Measurements from ENCODE around the gene HMBS.
"Not testable (repeated sequence)": the region's sequence is repeated elsewhere in the genome, so short reads cannot be mapped to it uniquely, and the experiment has no call there.

HMBS gene

DNA sequence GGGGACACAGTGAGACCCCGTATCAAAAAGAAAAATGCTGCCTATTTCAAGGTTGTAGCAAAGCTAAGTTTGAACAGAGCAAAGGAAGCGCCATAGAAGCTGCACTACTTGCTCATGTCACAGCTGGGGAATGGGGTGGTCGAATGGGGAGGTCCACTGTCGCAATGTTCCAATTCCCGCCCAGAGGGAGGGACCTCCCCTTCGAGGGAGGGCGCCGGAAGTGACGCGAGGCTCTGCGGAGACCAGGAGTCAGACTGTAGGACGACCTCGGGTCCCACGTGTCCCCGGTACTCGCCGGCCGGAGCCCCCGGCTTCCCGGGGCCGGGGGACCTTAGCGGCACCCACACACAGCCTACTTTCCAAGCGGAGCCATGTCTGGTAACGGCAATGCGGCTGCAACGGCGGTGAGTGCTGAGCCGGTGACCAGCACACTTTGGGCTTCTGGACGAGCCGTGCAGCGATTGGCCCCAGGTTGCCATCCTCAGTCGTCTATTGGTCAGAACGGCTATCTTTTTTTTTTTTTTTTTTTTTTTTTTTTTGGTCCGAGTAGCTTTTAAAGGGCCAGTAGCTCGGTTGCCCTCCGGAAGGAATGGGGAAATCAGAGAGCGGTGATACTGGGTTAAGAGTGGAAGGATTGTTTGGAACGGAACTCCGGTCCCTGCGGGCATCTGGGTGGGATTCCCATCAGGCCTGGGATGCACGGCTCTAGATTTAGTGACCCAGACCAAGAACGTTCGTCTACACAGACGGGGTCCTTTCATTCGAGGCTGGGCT is at the start of gene HMBS:
TSS of gene HMBS (plus strand) at position 219 of the 774 bp plus-strand sequence. CDS start at position 372, 153 bp downstream.
- peak; percentile 82 for DNase-seq

DNA sequence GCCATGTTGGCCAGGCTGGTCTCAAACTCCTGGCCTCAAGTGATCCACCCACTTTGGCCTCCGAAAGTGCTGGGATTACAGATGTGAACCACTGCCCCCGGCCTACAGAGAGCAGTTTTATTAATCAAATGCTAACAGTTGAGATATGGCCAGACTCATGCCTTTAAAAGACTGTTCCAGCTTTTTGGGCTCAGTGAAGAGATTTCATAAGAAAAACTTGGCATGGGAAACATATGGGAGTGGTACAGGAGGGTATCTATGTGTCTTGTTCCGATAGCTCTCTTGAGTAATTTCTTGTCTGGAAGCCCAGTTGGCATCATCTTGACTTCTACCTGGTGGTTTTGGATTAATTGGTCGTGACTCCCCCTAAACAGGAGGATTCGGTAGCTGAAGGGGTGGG is 45.8 kb upstream of the HMBS start:
- DNase-seq = no peak

DNA sequence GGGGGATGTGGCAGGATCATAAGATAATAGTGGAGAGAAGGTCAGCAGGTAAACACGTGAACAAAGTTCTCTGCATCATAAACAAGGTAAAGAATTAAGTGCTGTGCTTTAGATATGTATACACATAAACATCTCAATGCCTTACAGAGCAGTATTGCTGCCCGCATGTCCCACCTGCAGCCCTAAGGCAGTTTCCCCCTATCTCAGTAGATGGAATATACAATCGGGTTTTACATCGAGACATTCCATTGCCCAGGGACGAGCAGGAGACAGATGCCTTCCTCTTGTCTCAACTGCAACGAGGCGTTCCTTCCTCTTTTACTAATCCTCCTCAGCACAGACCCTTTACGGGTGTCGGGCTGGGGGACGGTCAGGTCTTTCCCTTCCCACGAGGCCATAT is 45.2 kb upstream of the HMBS start:
- not testable (repeated sequence) for DNase-seq

DNA sequence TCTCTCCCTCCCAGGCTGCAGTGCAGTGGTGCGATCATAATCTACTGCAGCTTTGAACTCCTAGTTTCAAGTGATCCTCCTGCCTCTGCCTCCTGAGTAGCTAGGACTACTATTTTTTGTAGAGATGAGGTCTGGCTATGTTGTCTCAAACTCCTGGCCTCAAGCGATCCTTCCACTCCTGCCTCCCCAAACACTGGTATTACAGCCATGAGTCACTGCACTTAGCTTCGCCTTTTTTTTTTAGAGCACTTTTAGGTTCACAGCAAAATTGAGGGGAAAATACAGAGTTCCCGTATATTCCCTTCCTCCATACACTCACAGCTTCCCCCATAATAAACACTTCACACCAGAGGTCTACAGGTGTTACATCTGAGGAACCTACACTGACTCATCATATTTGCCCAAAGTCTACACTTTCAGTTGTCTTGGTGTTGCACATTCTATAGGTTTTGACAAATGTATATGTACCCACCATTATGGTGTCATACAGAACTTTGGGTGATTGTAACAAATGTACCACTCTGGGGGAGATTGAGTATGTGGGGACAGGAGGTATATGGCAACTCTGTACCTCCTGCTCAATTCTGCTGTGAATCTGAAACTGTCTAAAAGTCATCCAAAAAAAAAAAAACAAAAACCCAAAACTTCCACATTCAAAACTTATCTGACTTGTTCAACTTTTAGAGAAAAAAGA is 42.7 kb upstream of the HMBS start:
- no peak for DNase-seq

DNA sequence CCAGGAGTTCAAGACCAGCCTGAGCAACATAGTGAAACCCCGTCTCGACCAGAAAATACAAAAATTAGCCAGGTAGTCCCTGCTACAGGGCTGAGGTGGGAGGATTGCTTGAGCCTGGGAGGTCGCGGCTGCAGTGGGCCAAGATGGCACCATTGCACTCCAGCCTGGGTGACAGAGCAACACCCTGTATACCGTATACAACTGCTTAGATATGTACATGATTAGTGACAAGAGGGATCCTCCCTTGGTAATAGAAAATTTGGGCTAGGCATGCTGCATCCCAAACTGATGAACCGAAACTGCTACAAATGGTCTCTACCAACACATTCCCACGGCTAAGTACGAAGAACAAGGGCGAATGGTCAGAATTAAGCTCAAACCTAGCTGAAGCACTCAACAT is 41.8 kb upstream of the HMBS start:
- no peak for DNase-seq

DNA sequence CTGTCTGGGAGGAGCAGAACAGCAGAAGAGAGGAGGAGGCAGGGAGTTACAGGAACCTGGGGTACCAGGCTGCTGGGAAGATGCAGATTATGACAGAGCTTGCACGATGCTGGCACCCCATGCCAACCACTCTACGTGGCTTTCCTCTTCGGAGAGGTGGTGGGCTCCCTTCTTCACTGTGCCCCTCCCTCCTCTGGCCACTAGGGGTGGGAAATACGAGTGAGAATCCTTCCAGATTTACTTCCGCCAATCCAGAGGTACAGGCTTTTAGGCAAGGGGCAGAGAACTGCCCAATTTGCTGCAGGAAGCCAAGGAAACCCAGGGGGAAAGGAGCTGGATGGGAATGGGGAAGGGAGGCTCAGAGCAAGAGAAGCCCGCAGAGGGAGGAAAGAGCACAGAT is 40.0 kb upstream of the HMBS start:
- no peak for DNase-seq

DNA sequence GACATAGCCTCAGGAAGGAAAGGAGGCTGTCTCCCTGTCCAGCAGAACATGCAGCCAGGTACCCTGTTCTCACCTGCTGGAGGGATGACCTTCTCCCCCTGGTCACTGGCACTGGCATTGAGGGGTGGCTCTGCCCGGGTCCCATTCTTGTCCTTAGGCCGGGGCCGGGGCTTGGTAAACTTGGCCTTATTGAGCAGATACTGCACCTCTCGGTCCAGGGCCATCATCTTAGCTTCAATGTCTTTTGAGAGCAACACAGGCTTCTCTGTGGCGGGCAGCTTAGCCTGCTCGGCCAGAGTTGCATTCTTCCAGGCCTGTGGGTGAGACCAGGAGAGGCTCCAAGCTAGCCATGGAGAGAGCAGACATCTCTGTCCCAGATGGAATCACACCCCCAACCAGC is 38.2 kb upstream of the HMBS start:
- no peak for DNase-seq

DNA sequence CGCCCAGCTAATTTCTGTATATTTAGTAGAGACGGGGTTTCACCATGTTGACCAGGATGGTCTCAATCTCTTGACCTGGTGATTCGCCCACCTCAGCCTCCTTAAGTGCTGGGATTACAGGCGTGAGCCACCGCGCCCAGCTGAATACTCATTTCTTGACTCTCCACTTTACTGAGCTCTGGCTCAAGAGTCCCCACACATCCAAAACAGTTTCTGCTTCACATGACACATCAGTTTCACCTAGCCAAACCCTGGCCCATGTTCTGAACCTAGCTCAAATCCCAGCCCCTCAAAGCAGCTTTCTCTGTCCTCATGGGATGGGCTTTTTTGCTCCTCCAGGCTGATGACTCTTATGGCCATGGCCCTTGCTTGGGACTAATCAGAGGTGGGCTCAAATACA is 37.5 kb upstream of the HMBS start:
- no peak for DNase-seq

DNA sequence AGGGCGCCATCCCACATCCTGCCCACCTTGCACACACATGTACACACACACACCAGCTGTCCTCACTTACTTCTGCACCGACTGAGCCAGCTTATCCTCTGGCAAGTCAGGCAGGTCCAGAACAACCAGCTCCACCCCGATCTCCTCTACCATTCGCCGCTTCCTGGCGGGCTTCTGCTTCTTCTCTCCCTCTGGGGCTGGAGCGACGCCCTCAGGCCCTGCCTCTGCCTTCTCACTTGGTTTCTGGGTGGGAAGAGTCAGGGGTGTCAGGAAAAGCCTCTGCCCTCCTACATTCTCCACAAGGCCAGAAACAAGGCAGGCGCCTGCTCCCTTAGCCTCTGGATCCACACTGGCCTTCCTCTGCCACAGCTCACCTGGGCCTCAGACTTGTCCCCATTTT is 36.0 kb upstream of the HMBS start:
- DNase-seq = no peak

DNA sequence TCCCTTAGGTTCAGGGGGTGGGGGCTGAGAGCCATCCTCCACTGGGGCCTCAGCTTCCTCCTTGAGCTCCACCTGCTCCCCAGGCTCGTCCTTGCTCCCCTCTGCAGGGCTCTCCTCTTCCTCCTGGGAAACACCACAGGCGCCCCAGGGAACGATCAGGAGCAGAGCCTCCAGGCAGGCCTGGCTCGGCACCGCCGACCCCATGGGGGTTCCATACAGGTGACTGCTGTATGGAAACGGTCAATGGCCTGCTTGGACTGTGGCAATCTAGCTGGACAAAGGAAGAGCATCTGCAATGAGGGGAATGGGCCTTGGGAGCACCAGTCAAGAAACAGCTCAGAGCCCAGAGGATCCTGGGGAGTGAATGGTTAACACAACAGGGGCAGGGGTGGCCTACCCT is 35.6 kb upstream of the HMBS start:
- no peak for DNase-seq

DNA sequence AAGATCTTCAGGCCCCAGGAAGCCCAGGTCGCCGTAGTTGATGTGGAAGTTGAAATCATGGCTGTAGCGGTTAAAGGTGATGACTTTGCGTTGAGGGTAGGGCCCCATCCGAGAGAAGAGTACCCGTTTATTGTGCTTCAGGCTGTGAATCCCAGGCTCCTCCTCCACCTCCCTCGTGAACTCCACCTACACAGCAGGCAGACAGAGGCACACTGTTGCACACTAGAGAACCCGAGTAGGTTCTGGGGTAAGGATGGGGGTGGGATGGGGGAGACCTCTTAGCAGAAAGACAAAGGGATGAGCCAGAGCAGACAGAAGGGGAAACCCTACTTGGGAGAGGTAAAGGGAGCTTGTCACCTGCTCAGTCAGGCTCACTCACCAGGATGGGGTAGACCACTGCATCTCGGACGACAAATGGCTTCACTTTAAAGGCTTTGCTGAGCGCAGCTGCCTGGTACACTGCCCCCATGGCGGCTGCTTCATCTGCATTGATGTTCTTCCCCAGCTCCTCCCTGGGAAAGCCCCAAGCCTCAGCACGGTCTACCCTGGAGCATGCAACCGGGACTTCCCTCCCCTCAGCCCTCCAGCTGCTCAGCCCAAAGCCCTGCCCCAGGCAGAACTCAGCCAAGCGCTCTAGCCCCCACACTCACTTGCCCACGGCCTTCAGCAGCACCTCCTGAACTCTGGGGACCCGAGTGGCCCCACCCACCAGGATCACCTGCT is 33.1 kb upstream of the HMBS start:
- DNase-seq = no peak

DNA sequence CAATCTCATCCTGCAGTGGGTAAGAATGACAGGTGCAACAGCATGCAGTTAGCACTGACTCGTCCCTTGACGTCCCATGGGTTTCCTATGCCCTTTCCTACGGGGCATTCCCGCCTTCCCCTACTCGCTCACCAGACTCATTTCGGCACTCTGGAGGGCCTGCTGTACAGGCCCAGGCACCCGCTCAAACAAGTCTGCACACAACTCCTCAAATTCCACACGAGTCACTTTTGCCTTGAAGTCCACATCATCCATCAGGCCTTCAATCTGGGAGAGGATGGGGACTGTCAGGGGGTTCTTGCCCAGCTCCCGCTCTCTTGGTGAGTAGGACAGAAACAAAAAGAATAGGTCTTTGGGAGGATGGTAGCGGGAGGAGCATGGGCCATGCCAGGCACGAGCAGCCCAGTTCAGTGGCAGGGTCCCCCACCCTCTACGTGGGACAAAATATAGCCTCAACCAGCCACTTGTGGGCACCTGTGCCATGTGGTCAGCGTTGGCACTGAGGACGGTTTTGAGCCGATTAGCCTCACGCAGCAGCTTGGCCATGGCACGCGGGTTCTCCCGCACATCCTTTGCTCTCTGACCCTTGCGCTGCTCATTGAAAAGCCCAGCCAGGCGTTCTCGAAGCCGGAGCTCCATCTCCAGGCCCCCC is 32.4 kb upstream of the HMBS start:
- DNase-seq = no peak

DNA sequence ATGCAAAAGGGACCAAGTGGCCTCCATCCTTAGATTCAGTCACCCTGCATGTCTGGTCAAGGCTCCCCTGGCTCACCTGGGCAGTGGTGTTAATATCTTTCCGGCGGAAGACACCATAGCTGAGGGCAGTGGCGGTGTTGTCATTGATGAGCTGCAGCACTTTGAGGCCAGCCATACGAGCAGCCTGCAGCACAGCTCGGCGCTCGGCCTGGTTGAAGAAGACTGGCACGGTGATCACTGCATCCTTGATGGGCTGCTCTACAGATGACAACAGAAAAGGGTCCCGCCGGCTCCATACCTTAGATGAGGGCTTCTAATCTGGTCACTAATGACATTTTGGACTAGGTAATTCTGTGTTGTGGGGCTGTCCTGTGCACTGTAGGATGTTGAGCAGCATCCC is 30.3 kb upstream of the HMBS start:
- no peak for DNase-seq

DNA sequence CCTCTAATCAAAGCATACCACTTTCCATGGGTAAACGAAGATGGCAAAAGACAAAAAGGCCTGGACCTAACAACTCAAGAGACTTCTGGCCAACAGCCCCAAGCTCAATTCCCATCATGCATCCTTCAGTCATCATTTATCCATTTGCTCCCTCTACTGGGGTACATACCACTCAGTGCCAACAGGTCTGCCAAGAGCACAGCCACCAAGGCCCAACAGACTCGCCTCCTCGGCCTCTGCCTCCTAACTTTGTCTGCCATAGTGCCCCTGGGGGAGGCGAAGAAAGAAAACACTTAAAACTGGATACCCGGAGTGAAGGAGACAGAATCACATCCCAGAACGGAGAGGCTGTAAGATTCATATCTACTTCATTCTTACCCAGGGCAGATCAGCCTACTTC is 28.8 kb upstream of the HMBS start:
- DNase-seq = no peak

DNA sequence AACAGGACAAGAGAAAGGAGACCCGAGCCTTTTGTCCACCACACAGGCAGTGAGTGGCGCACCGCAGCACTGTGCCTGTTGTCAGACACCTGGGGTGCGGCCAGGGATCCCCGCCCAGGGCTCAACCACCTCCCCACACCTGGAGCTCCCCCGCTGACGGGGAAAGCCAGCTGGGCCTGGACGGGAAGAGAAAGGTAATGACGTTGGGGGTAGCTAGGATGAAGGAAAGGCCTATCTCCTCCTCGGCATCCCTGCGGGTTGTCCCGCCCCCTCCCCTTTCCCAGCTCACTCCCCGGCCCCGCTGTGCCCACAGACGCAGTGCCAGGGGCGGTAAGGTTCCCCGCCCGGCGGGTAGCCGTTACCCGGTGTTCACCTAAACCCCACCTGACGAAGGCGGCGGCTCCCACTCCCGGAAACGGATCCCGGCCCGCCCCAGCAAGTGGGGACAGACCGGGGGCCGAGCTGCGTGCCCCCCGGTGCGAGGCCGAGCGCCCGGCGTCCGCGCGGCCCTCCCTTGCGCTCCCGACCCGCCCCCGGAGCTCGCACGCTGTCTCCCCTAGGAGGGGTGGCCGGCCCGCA is 28.2 kb upstream of the HMBS start:
- no peak for DNase-seq

DNA sequence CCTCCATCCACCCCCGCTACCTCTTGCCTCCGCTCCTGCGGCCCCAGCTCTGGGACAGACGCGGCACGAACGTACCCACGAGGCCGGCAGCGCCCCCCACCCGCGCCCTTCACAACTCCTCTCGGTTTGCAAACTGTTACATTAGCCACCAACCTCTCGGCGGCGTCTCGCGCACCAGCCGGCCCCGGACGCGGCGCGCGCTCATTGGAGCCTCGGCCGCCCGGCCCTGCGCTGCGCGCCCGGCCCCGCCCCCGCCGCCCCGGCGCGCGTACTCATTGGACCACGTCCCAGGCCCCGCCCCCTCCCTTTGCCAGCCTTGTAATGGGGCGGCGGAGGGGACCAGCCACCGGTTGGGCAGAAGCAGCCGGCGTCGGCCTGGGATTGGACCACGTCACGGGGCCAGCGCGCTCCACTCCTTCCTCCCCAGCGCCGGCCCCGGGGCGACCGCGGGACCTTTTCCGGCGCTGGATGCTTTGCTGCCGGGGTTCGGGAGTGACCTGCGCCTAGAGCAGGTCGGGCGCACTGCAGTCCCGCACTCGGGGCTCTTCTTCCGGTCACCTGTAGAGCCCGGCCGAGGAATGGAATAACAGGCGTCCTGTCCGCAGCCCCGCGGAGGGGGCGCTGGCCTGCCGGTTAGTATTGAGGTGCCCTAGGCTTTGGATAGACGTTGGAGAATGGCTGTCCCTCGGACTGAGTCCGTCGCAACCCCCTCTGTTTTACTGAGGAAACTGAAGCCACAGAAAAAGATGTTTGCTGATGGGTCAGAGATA is 27.5 kb upstream of the HMBS start, which contains the start of gene HYOU1:
TSS of gene HYOU1 (minus strand) at position 206 of the 770 bp plus-strand sequence. CDS start 1,045 bp downstream, outside the sequence.
- peak; percentile 72 for DNase-seq

DNA sequence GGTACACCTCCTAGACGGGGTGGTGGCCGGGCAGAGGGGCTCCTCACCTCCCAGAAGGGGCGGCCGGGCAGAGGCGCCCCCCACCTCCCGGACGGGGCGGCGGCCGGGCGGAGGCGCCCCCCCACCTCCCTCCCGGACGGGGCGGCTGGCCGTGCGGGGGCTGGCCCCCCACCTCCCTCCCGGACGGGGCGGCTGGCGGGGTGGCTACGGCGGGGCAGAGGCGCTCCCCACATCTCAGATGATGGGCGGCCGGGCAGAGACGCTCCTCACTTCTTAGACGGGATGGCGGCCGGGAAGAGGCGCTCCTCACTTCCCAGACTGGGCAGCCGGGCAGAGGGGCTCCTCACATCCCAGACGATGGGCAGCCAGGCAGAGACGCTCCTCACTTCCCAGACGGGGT is 25.6 kb upstream of the HMBS start:
- DNase-seq = not testable (repeated sequence)

DNA sequence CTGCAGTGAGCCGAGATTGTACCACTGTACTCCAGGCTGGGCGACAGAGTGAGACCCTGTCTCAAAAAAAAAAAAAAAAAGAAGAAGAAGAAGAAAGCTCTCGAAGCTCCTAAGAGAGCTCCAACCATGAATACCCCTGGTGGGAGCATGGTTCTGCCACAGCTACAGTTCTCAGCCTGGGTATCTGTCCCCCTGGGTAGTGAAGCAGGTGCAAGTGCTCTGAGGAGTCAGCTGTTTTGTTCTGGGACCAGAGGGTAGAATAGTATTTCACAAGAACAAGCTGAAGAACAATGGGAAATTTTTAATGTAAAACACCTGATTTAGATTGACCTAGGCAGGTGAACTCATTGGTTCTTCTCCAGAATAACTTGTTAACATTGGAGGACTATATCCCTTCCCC is 23.4 kb upstream of the HMBS start:
- no peak for DNase-seq

DNA sequence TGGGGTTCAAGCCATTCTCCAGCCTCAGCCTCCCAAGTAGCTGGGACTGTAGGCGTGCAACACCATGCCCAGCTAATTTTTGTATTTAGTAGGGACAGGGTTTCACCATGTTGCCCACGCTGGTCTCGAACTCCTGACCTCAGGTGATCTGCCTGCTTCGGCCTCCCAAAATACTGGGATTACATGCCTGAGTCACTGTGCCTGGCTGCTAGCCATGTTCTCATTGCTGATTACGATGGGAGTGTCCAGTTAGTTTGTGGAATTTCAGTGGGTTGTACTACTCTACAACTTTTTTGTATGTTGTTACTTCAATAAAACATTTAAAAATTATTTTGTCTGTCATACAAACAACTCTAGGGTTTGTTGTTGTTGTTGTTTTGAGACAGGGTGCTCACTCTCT is 21.9 kb upstream of the HMBS start:
- DNase-seq = no peak

DNA sequence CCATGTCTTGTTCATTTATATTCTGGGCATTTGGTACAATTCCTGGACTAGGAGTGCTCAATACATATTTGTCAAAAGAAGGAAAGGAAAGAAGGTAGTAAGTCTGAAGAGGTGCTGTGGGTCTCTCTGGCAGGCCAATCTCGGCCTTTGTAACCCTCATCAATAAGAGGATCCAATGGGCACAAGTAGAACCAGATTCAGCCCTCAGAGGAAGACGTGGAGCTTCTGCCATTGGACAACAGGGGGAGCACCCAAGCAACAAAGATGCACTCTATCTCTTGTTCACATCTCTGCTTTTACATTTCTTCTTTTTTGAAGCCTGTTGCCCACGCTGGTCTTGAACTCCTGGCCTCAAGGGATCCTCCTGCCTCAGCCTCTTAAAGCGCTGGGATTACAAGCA is 19.3 kb upstream of the HMBS start:
- DNase-seq = no peak

DNA sequence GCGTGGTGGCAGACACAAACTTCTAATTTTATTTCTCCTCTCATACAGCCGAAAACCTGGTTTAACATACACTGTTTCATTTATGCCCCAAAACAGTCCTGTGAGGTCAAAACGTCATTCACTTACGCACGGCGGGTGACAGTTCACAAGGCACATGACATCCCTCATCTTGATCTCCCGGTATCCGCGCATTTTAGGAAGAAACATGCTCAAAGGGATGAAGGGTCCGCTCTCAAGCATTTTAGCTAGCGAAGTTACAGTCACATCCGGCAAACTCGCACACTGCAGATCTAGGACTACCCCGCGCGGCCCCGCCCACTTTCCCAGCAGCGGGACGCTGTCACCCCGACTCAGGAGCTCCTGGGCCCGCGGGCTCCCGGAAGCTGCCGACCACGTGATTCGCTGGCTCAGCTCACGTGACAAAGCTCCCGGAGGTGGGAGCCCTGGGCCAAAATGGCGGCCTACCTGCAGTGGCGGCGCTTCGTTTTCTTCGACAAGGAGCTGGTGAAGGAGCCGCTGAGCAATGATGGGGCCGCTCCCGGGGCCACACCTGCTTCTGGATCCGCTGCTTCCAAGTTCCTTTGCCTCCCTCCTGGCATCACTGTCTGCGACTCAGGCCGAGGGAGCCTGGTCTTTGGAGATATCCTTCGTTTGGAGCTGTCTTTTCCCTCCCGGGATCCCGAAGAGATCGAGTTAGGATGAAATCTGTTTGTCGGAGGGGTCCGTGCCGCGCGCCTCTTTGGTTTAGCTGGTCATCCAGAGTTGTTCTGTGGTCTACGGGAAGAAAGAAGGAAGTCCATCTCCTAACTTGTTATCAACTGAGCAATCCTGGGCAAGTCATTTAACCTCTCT is 17.1 kb upstream of the HMBS start, which contains the start of gene VPS11:
TSS of gene VPS11 (plus strand) at position 448 of the 852 bp plus-strand sequence. CDS start at position 454, 6 bp downstream.
- DNase-seq = no peak

All from NCI-H1436 treated with DMSO at 0.1 percent for 48 hours (cell line).